IMR-90 (cell line): ENCODE measurements around the gene GLS. TPM values are rescaled to one million over a fixed set of nuclear protein-coding genes. Genes with fewer than 3 reads are reported as not detected.

Experiments used
- ATAC-seq: fragments of 200-7000 bp; cut with Tn5 transposase; 2 replicates; pipeline ENCODE4 v1.9.1; 2020; ENCODE audit warnings: low read depth, mild to moderate bottlenecking, moderate library complexity
- BruUV-seq: library from RNA; stranded (reverse); fragments of 400-500 nt; replicated peaks from 2 replicates; lab custom pipeline; 2021; lab: Mats Ljungman, UMichigan
- CTCF ChIA-PET: fragments of 300-600 bp; formaldehyde crosslinking; extraction: SDS; loops from one replicate; lab custom pipeline; 2021; ENCODE audit warnings: antibody characterized with exemption; lab: Yijun Ruan, JAX
- POLR2A ChIA-PET: fragments of 300-600 bp; sonication (Branson Sonifier 250); formaldehyde crosslinking; loops from one replicate; lab custom pipeline; 2022; ENCODE audit warnings: antibody characterized with exemption; ENCODE audit not compliant: unreplicated experiment; lab: Charles Lee
- DNase-seq: peaks from one replicate; pipeline ENCODE4 v3.0.0; 2013
- H2AFZ ChIP-seq: replicated peaks from 2 replicates; pipeline ENCODE3; 2013; ENCODE audit warnings: low read length, mild to moderate bottlenecking; ENCODE audit not compliant: poor library complexity
- H2AK5ac ChIP-seq: 2 replicates; pipeline ENCODE4 v1.6.1; 2013; ENCODE audit warnings: low read depth, low read length, inconsistent platforms
- H2AK9ac ChIP-seq: replicated peaks from 2 replicates; pipeline ENCODE3; 2013; ENCODE audit warnings: mild to moderate bottlenecking, low read depth, low read length, moderate library complexity; ENCODE audit not compliant: poor library complexity
- H2BK120ac ChIP-seq: 2 replicates; pipeline ENCODE4 v1.6.1; 2013; ENCODE audit warnings: low read depth, low read length, inconsistent platforms
- H2BK15ac ChIP-seq: 3 replicates; pipeline ENCODE4 v1.6.1; 2013; ENCODE audit warnings: low read depth, low read length, inconsistent platforms
- H2BK20ac ChIP-seq: 2 replicates; pipeline ENCODE4 v1.6.1; 2013; ENCODE audit warnings: low read depth, mild to moderate bottlenecking, inconsistent platforms, low read length, moderate library complexity
- H2BK5ac ChIP-seq: 2 replicates; pipeline ENCODE4 v1.6.1; 2013; ENCODE audit warnings: mild to moderate bottlenecking, low read depth, low read length, inconsistent platforms; ENCODE audit not compliant: poor library complexity, severe bottlenecking
- H3K14ac ChIP-seq: replicated peaks from 2 replicates; pipeline ENCODE4 v1.6.1; 2013; ENCODE audit warnings: low read depth, low read length, inconsistent platforms
- H3K18ac ChIP-seq: 2 replicates; pipeline ENCODE4 v1.6.1; 2013; ENCODE audit warnings: low read depth, low read length, control low read depth
- H3K23ac ChIP-seq: 2 replicates; pipeline ENCODE4 v1.6.1; 2013; ENCODE audit warnings: low read depth, low read length, inconsistent platforms
- H3K27ac ChIP-seq: 2 replicates; pipeline ENCODE4 v1.5.1; 2013; ENCODE audit warnings: mild to moderate bottlenecking, control low read depth, low read length; ENCODE audit not compliant: insufficient read depth
- H3K27me3 ChIP-seq: 2 replicates; pipeline ENCODE4 v1.6.1; 2013; ENCODE audit warnings: low read length; ENCODE audit not compliant: control insufficient read depth, insufficient read depth
- H3K36me3 ChIP-seq: 2 replicates; pipeline ENCODE4 v1.6.1; 2013; ENCODE audit warnings: low read length, mixed read lengths; ENCODE audit not compliant: control insufficient read depth, insufficient read depth
- H3K4ac ChIP-seq: 2 replicates; pipeline ENCODE4 v1.6.1; 2013; ENCODE audit warnings: low read depth, low read length, inconsistent platforms
- H3K4me1 ChIP-seq: 2 replicates; pipeline ENCODE4 v1.6.1; 2013; ENCODE audit warnings: low read length, mixed read lengths; ENCODE audit not compliant: control insufficient read depth, insufficient read depth
- H3K4me2 ChIP-seq: 2 replicates; pipeline ENCODE4 v1.6.1; 2013; ENCODE audit warnings: low read depth, mild to moderate bottlenecking, control low read depth, low read length, moderate library complexity
- H3K4me3 ChIP-seq: 2 replicates; pipeline ENCODE4 v1.5.1; 2013; ENCODE audit warnings: low read depth, mild to moderate bottlenecking, control low read depth, low read length, moderate library complexity; ENCODE audit not compliant: insufficient read depth
- H3K56ac ChIP-seq: 2 replicates; pipeline ENCODE4 v1.6.1; 2013; ENCODE audit warnings: low read length, inconsistent platforms; ENCODE audit not compliant: insufficient read depth; ENCODE audit errors: extremely low read depth
- H3K79me1 ChIP-seq, 2 experiments: 2 replicates each; pipeline ENCODE4 v1.6.1; 2013; ENCODE audit warnings: low read length in 2 of 2, inconsistent platforms in 1 of 2, low read depth in 1 of 2
- H3K9ac ChIP-seq: 2 replicates; pipeline ENCODE4 v1.6.1; 2013; ENCODE audit warnings: low read depth, low read length, control low read depth
- H3K9me1 ChIP-seq: 2 replicates; pipeline ENCODE4 v1.6.1; 2013; ENCODE audit warnings: low read length, inconsistent platforms; ENCODE audit not compliant: insufficient read depth
- H3K9me3 ChIP-seq: 2 replicates; pipeline ENCODE4 v1.6.1; 2013; ENCODE audit warnings: low read length; ENCODE audit not compliant: control insufficient read depth, insufficient read depth
- H4K20me1 ChIP-seq: 2 replicates; pipeline ENCODE4 v1.6.1; 2013; ENCODE audit warnings: low read length, inconsistent platforms; ENCODE audit not compliant: insufficient read depth
- H4K5ac ChIP-seq: 2 replicates; pipeline ENCODE4 v1.6.1; 2013; ENCODE audit warnings: mild to moderate bottlenecking, low read depth, low read length, control low read depth
- H4K8ac ChIP-seq, 2 experiments: 2 replicates each; pipeline ENCODE4 v1.6.1; 2013; ENCODE audit warnings: low read depth in 2 of 2, low read length in 2 of 2, control low read depth in 1 of 2, inconsistent platforms in 1 of 2
- H4K91ac ChIP-seq: 2 replicates; pipeline ENCODE4 v1.6.1; 2013; ENCODE audit warnings: low read depth, low read length, inconsistent platforms; ENCODE audit not compliant: insufficient read depth
- BHLHE40 ChIP-seq: fragments of 150-350 bp; IDR thresholded peaks from 2 replicates; pipeline ENCODE4 v1.6.1; 2016; ENCODE audit warnings: mild to moderate bottlenecking, low read depth, low read length
- CEBPB ChIP-seq: IDR thresholded peaks from 2 replicates; pipeline ENCODE4 v1.6.1; 2012; ENCODE audit warnings: low read depth, low read length, improper control_type of control experiment
- CHD1 ChIP-seq: IDR thresholded peaks from 2 replicates; pipeline ENCODE4 v1.6.1; 2012; ENCODE audit warnings: low read depth, low read length, improper control_type of control experiment
- CTCF ChIP-seq: conservative IDR thresholded peaks from 2 replicates; pipeline ENCODE4 v1.5.1; 2012; ENCODE audit warnings: mild to moderate bottlenecking, low read depth, low read length, improper control_type of control experiment
- ELK1 ChIP-seq: fragments of 150-350 bp; IDR thresholded peaks from 2 replicates; pipeline ENCODE4 v1.6.1; 2016; ENCODE audit warnings: low read depth, mild to moderate bottlenecking, low read length, moderate library complexity, borderline replicate concordance
- FOS ChIP-seq: fragments of 150-350 bp; IDR thresholded peaks from 2 replicates; pipeline ENCODE4 v1.6.1; 2016; ENCODE audit warnings: low read depth, low read length
- MAFK ChIP-seq: IDR thresholded peaks from 2 replicates; pipeline ENCODE4 v1.6.1; 2012; ENCODE audit warnings: low read depth, low read length, improper control_type of control experiment
- MAZ ChIP-seq: IDR thresholded peaks from 2 replicates; pipeline ENCODE4 v1.6.1; 2012; ENCODE audit warnings: low read depth, mild to moderate bottlenecking, low read length, improper control_type of control experiment, moderate library complexity, borderline replicate concordance
- MXI1 ChIP-seq: IDR thresholded peaks from 2 replicates; pipeline ENCODE4 v1.6.1; 2012; ENCODE audit warnings: low read depth, mild to moderate bottlenecking, low read length, moderate library complexity, borderline replicate concordance
- NFE2L2 ChIP-seq: fragments of 150-350 bp; IDR thresholded peaks from 2 replicates; pipeline ENCODE4 v1.6.1; 2016; ENCODE audit warnings: low read depth, mild to moderate bottlenecking, low read length
- POLR2A ChIP-seq: IDR thresholded peaks from 2 replicates; pipeline ENCODE4 v1.6.1; 2012; ENCODE audit warnings: mild to moderate bottlenecking, low read depth, low read length
- RAD21 ChIP-seq: IDR thresholded peaks from 2 replicates; pipeline ENCODE4 v1.6.1; 2012; ENCODE audit warnings: low read length, improper control_type of control experiment
- RCOR1 ChIP-seq: IDR thresholded peaks from 2 replicates; pipeline ENCODE4 v1.6.1; 2012; ENCODE audit warnings: mild to moderate bottlenecking, low read length, improper control_type of control experiment; ENCODE audit not compliant: insufficient replicate concordance
- RFX5 ChIP-seq: IDR thresholded peaks from 2 replicates; pipeline ENCODE4 v1.8.0; 2012; ENCODE audit warnings: low read depth, mild to moderate bottlenecking, low read length, moderate library complexity
- SMC3 ChIP-seq: fragments of 150-350 bp; IDR thresholded peaks from 2 replicates; pipeline ENCODE4 v1.6.1; 2016; ENCODE audit warnings: low read depth, mild to moderate bottlenecking, antibody characterized with exemption, low read length, moderate library complexity
- WGBS, 2 experiments: methylation state at CpG; one replicate each; pipeline versions ENCODE4 v1.1.5 to v1.1.7; 2013; ENCODE audit warnings: missing lambda C conversion rate in 2 of 2; ENCODE audit not compliant: insufficient read length in 1 of 2; ENCODE audit errors: extremely low coverage in 2 of 2; 5-methylcytosine and 5-hydroxymethylcytosine counted together
- dilution Hi-C: fragments of 300-500 bp; cut with HindIII; formaldehyde crosslinking; loops from one replicate; pipeline ENCODE4 v1.14.3; 2018; ENCODE audit warnings: low sequenced_read_pairs; ENCODE audit not compliant: unreplicated experiment
- in situ Hi-C: fragments of 300-500 bp; cut with MboI; formaldehyde crosslinking; loops from 3 replicates; pipeline ENCODE4 v1.14.3; 2019; ENCODE audit warnings: low sequenced_read_pairs, inconsistent platforms, mixed read lengths
- intact Hi-C: fragments of 100-400 bp; cut with micrococcal nuclease; formaldehyde crosslinking; loops from 2 replicates; pipeline ENCODE4 v1.10.0; 2022
- polyA plus RNA-seq, 3 experiments: library from polyadenylated mRNA; depleted of rRNA; stranded (reverse); fragments of >200 nt; gene quantifications; 2 replicates each; pipeline ENCODE4 v1.2.3, GENCODE V29; 2012; ENCODE audit warnings: low replicate concordance in 1 of 3
- total RNA-seq: library from RNA; depleted of rRNA; stranded (reverse); fragments of >200 nt; gene quantifications from 2 replicates; pipeline ENCODE4 v1.2.3, GENCODE V29; 2012
- TF ChIP-seq, protein P1 (sequence below): fragments of 150-350 bp; IDR thresholded peaks from 2 replicates; pipeline ENCODE4 v1.6.1; 2017; ENCODE audit warnings: mild to moderate bottlenecking, antibody characterized with exemption, low read length, low read depth

GLS gene
- total and polyA plus RNA-seq, 2 of the 4 experiments (the other 2 are of a cell fraction) = 87.5 to 130 TPM

- Histone ChIP-seq H2BK20ac (no peak overlapping the region), H2AK5ac (no peak overlapping the region), H3K27ac (no peak overlapping the region), H3K14ac (no peak overlapping the region), H3K4ac (no peak overlapping the region), H4K8ac (no peak overlapping the region), H3K36me3 (peaks cover 7% of the 10 kb centered on the region), H3K79me1 (peaks cover 24 to 45% of the 10 kb centered on the region in 2 experiments), H3K4me1 (peaks cover 1% of the 10 kb centered on the region; the same call in 1 of the 2 replicates), H3K4me3 (no peak overlapping the region), H2AK9ac (no peak overlapping the region), H2BK5ac (no peak overlapping the region), H4K91ac (no peak overlapping the region), H3K9me3 (no peaks in the 10 kb centered on the region), H3K4me2 (no peak overlapping the region), H3K9ac (no peak overlapping the region), H3K27me3 (no peaks in the 10 kb centered on the region), H2BK120ac (no peak overlapping the region), H3K9me1 (no peaks in the 10 kb centered on the region), H2AFZ (no peak overlapping the region), H3K56ac (no peak overlapping the region), H4K5ac (no peak overlapping the region), H4K20me1 (peaks cover 31% of the 10 kb centered on the region; the same call in 1 of the 2 replicates), H3K23ac (no peak overlapping the region), H2BK15ac (no peak overlapping the region), H3K18ac (no peak overlapping the region)
- ATAC-seq (no peak), DNase-seq (no peak)
- in situ Hi-C loops (no loop called here), dilution Hi-C loops (no loop called here), intact Hi-C loops (no loop called here)
- no CpG with 5 or more reads among the region's 4 CpGs for WGBS, 2 experiments
- CTCF ChIA-PET = no interaction called here
- POLR2A ChIA-PET = no interaction called here
- BruUV-seq = no TSS peak
- TF ChIP-seq CTCF (no peak), SMC3 (no peak), RCOR1 (no peak), FOS (no peak), CEBPB (no peak), RAD21 (no peak), RFX5 (no peak), MXI1 (no peak), NFE2L2 (no peak), MAZ (no peak), ELK1 (no peak), CHD1 (no peak), POLR2A (no peak), MAFK (no peak), BHLHE40 (no peak)
- TF ChIP-seq, protein P1, sequence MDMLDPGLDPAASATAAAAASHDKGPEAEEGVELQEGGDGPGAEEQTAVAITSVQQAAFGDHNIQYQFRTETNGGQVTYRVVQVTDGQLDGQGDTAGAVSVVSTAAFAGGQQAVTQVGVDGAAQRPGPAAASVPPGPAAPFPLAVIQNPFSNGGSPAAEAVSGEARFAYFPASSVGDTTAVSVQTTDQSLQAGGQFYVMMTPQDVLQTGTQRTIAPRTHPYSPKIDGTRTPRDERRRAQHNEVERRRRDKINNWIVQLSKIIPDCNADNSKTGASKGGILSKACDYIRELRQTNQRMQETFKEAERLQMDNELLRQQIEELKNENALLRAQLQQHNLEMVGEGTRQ = no peak
Observed at GRCh38 chr2:190896477-190896876, 15.9 kb downstream of the GLS start.
